GM12878 (cell line): ENCODE measurements around the gene ETFBKMT. TPM values are rescaled to one million over a fixed set of nuclear protein-coding genes. Genes with fewer than 3 reads are reported as not detected.

Experiments used
- E2F8 ChIP-seq: fragments of 450-650 bp; IDR thresholded peaks from 2 replicates; pipeline ENCODE4 v1.6.1; 2018; ENCODE audit warnings: mild to moderate bottlenecking, low read depth, moderate library complexity; ENCODE audit not compliant: partially characterized antibody
- MEF2B ChIP-seq: fragments of 450-650 bp; IDR thresholded peaks from 2 replicates; pipeline ENCODE4 v1.6.1; 2018; ENCODE audit warnings: mild to moderate bottlenecking, moderate library complexity; ENCODE audit not compliant: partially characterized antibody, poor library complexity, severe bottlenecking
- MTA2 ChIP-seq: fragments of 450-650 bp; IDR thresholded peaks from 2 replicates; pipeline ENCODE4 v1.6.1; 2016; ENCODE audit warnings: low read depth, mild to moderate bottlenecking, moderate library complexity
- NFYA ChIP-seq: IDR thresholded peaks from 2 replicates; pipeline ENCODE4 v1.6.1; 2011; ENCODE audit warnings: low read depth, mild to moderate bottlenecking, low read length, improper control_type of control experiment, borderline replicate concordance
- NFYB ChIP-seq: IDR thresholded peaks from 2 replicates; pipeline ENCODE4 v1.6.1; 2011; ENCODE audit warnings: low read depth, mild to moderate bottlenecking, low read length, improper control_type of control experiment, moderate library complexity; ENCODE audit not compliant: insufficient read depth
- RELA ChIP-seq: fragments of 450-650 bp; IDR thresholded peaks from 2 replicates; pipeline ENCODE4 v1.8.0; 2014; ENCODE audit warnings: borderline replicate concordance; ENCODE audit not compliant: partially characterized antibody
- SIN3A ChIP-seq: IDR thresholded peaks from 2 replicates; pipeline ENCODE4 v1.6.1; 2012; ENCODE audit warnings: low read depth, low read length, improper control_type of control experiment
- SMAD5 ChIP-seq: IDR thresholded peaks from 2 replicates; pipeline ENCODE4 v1.6.1; 2016; ENCODE audit warnings: antibody characterized with exemption, low read depth
- TCF12 ChIP-seq: IDR thresholded peaks from 2 replicates; pipeline ENCODE4 v1.6.1; 2011; ENCODE audit warnings: low read depth, mild to moderate bottlenecking, low read length
- WRNIP1 ChIP-seq: IDR thresholded peaks from 2 replicates; pipeline ENCODE4 v1.6.1; 2011; ENCODE audit warnings: low read depth, low read length, improper control_type of control experiment, borderline replicate concordance
- polyA plus RNA-seq, 11 experiments: library from polyadenylated mRNA; depleted of rRNA in 4 of 11; unstranded in 6 of 11; stranded (reverse) in 5 of 11; fragments of >200 nt; fragmentation: Nextera tagmentation in 4 of 11; fragmentation: Illumina TruSeq in 1 of 11; extraction: Ambion mirVana in 4 of 11; extraction: Trizol in 1 of 11; gene quantifications; 1 replicate in 1 of 11; 2 replicates in 10 of 11; pipeline versions ENCODE4 v1.2.1 to v1.2.3, GENCODE V29; 2011 to 2016; ENCODE audit warnings: inconsistent platforms in 2 of 11, missing spikeins in 2 of 11, low read depth in 1 of 11
- total RNA-seq, 4 experiments: library from RNA; depleted of rRNA in 3 of 4; stranded (reverse); fragments of >200 nt in 3 of 4; fragmentation: Illumina TruSeq in 1 of 4; extraction: Trizol in 1 of 4; gene quantifications; 2 replicates each; pipeline versions ENCODE4 v1.2.1 to v1.2.3, GENCODE V29; 2013 to 2021
- TF ChIP-seq, protein P1 (sequence below): fragments of 450-650 bp; IDR thresholded peaks from 2 replicates; pipeline ENCODE4 v1.6.1; 2017; ENCODE audit warnings: mild to moderate bottlenecking, moderate library complexity
- TF ChIP-seq, protein P2 (sequence below): IDR thresholded peaks from 2 replicates; pipeline ENCODE4 v1.6.1; 2011; ENCODE audit warnings: borderline replicate concordance, low read depth, mild to moderate bottlenecking, moderate library complexity, low read length; ENCODE audit not compliant: insufficient read depth, poor library complexity, severe bottlenecking

Gene ETFBKMT
- total and polyA plus RNA-seq, 10 of the 15 experiments (the other 5 are each of a cell fraction or from before 2014, with no cell fraction given), result 0.25 to 1.1 (median 0.65) TPM

- no peak for TF ChIP-seq SIN3A
- TF ChIP-seq WRNIP1, result no peak
- no peak for TF ChIP-seq MEF2B
- TF ChIP-seq RELA, result no peak
- TF ChIP-seq MTA2, result no peak
- no peak for TF ChIP-seq E2F8
- no peak for TF ChIP-seq NFYB
- TF ChIP-seq SMAD5, result no peak
- TF ChIP-seq, protein P1, sequence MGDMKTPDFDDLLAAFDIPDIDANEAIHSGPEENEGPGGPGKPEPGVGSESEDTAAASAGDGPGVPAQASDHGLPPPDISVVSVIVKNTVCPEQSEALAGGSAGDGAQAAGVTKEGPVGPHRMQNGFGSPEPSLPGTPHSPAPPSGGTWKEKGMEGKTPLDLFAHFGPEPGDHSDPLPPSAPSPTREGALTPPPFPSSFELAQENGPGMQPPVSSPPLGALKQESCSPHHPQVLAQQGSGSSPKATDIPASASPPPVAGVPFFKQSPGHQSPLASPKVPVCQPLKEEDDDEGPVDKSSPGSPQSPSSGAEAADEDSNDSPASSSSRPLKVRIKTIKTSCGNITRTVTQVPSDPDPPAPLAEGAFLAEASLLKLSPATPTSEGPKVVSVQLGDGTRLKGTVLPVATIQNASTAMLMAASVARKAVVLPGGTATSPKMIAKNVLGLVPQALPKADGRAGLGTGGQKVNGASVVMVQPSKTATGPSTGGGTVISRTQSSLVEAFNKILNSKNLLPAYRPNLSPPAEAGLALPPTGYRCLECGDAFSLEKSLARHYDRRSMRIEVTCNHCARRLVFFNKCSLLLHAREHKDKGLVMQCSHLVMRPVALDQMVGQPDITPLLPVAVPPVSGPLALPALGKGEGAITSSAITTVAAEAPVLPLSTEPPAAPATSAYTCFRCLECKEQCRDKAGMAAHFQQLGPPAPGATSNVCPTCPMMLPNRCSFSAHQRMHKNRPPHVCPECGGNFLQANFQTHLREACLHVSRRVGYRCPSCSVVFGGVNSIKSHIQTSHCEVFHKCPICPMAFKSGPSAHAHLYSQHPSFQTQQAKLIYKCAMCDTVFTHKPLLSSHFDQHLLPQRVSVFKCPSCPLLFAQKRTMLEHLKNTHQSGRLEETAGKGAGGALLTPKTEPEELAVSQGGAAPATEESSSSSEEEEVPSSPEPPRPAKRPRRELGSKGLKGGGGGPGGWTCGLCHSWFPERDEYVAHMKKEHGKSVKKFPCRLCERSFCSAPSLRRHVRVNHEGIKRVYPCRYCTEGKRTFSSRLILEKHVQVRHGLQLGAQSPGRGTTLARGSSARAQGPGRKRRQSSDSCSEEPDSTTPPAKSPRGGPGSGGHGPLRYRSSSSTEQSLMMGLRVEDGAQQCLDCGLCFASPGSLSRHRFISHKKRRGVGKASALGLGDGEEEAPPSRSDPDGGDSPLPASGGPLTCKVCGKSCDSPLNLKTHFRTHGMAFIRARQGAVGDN, result no peak
- no peak for TF ChIP-seq NFYA
- TF ChIP-seq, protein P2, sequence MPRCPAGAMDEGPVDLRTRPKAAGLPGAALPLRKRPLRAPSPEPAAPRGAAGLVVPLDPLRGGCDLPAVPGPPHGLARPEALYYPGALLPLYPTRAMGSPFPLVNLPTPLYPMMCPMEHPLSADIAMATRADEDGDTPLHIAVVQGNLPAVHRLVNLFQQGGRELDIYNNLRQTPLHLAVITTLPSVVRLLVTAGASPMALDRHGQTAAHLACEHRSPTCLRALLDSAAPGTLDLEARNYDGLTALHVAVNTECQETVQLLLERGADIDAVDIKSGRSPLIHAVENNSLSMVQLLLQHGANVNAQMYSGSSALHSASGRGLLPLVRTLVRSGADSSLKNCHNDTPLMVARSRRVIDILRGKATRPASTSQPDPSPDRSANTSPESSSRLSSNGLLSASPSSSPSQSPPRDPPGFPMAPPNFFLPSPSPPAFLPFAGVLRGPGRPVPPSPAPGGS, result no peak
- TF ChIP-seq TCF12, result no peak
Observed at GRCh38 chr12:31647086-31647491, 12.4 kb upstream of the ETFBKMT start (continued).
